NCI-H460 (cell line): ENCODE measurements around the gene PLD2. TPM values are rescaled to one million over a fixed set of nuclear protein-coding genes. Genes with fewer than 3 reads are reported as not detected.
A peak's percentile ranks its signal among the peaks of the same experiment; 100 is the strongest.

ENCODE experiments used
- DNase-seq: peaks from one replicate; pipeline ENCODE4 v3.0.0-alpha.2; 2016; ENCODE audit warnings: low read depth; ENCODE audit errors: extremely low read depth
- polyA plus RNA-seq: library from polyadenylated mRNA; depleted of rRNA; stranded (reverse); fragments of >200 nt; gene quantifications from 2 replicates; pipeline ENCODE4 v1.2.3, GENCODE V29; 2014; cell fraction: nucleus; rRNA removed
- total RNA-seq: library from RNA; depleted of rRNA; stranded (reverse); fragments of >200 nt; shearing (Covaris generic); gene quantifications from 2 replicates; pipeline ENCODE4 v1.2.3, GENCODE V29; 2014; rRNA removed

Gene PLD2, protein sequence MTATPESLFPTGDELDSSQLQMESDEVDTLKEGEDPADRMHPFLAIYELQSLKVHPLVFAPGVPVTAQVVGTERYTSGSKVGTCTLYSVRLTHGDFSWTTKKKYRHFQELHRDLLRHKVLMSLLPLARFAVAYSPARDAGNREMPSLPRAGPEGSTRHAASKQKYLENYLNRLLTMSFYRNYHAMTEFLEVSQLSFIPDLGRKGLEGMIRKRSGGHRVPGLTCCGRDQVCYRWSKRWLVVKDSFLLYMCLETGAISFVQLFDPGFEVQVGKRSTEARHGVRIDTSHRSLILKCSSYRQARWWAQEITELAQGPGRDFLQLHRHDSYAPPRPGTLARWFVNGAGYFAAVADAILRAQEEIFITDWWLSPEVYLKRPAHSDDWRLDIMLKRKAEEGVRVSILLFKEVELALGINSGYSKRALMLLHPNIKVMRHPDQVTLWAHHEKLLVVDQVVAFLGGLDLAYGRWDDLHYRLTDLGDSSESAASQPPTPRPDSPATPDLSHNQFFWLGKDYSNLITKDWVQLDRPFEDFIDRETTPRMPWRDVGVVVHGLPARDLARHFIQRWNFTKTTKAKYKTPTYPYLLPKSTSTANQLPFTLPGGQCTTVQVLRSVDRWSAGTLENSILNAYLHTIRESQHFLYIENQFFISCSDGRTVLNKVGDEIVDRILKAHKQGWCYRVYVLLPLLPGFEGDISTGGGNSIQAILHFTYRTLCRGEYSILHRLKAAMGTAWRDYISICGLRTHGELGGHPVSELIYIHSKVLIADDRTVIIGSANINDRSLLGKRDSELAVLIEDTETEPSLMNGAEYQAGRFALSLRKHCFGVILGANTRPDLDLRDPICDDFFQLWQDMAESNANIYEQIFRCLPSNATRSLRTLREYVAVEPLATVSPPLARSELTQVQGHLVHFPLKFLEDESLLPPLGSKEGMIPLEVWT
- 9.7 and 14.8 TPM in 2 replicates for total RNA-seq
- 14.3 and 47.4 TPM in 2 replicates for polyA plus RNA-seq

DNA sequence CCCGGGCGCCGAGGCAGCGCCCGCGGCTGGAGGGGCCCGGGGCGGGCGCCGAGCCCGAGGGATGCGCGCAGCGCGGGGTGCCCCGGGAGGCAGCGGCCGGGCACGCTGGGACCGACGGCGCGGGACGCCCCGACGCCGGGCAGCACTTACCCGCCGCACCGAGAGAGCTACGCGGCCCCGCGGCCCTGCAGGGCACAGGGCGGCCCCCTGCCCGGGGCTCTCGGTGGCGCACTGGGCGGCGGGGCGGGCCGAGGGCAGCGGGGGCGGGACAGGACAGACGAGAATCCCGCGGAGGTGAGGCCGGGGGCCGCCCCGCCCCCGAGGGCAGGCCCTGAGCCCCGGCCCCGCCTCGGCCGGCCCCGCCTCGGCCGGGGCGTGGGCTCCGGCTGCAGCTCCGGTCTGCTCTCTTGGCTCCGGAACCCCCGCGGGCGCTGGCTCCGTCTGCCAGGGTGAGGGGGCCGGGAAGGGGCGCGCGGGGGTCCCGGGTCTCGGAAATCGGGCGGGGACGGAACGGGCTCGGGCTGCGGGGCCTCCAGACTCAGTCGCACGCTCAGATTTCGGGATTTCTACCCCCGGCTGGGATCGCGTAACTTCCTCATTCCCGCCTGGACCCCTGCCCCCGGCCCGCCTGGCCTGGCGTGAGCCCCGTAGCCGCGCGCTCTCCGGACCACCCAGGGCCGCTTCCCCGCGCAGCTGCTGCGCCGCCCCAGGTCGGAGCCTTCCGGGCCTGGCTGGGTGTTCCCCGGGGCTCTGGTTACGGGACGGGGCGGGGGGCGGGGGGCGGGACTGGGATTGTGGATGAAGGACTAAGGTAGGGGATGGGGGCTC is at the start of gene PLD2:
Gene PLD2, plus strand, starts transcription at position 376 of the 828 bp plus-strand sequence. CDS start 621 bp downstream, outside the sequence.
- DNase-seq, result peak; percentile 84

GRCh38 chr17:4759776-4760236 is 47.1 kb upstream of the PLD2 start:
- DNase-seq, result peak; percentile 18

GRCh38 chr17:4764595-4764994 is 42.4 kb upstream of the PLD2 start:
- DNase-seq, result no peak

DNA sequence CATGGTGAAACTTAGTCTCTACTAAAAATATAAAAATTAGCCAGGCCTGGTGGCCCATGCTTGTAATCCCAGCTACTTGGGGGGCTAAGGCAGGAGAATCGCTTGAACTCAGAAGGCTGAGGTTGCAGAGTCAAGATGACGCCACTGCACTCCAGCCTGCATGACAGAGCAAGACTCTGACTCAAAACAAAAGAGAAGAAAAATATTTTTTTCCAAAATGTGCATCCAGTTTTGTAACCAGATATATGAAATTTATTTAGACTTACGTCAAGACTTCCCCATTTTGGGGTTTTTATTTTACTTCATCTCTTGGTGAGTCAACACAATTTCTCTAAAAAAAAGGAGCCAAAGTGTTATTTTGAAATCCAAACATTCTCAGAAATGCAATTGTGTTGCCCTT is 40.8 kb upstream of the PLD2 start:
- no peak for DNase-seq

DNA sequence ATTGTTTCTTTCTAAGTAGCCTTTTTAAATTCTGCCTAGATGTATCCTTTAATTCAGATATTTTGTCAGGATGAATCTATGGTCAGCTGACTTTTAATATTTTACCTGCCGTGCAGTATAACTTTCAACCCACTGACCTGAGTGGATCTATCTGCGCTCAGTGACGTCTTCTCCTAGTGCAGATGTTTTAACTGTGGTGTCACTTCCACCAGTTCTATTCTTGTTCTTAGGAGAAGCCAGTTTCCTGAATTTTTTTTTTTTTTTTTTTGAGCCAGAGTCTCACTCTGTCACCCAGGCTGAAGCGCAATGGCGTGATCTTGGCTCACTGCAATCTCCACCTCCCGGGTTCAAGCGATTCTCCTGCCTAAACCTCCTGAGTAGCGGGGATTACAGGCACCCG is 40.2 kb upstream of the PLD2 start:
- no peak for DNase-seq

DNA sequence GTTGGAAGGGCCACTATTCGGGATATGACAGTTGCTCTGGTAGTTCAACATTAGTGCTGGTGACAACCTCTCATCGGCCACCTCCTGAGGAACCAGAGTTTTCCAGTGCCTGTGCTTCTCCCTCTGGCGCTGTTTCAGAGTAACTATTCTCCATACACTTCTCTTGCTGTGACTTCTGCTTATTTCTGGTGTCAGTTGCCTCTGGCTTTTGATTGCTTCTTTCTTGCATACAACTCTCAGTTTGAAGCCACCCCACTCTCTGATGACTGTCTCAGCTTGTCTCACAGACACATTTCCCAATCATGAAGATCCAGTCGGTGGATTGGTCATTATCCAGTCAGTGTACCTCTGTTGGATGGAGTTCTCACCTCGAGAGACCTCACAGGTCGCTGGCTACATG is 38.7 kb upstream of the PLD2 start:
- DNase-seq, result no peak

DNA sequence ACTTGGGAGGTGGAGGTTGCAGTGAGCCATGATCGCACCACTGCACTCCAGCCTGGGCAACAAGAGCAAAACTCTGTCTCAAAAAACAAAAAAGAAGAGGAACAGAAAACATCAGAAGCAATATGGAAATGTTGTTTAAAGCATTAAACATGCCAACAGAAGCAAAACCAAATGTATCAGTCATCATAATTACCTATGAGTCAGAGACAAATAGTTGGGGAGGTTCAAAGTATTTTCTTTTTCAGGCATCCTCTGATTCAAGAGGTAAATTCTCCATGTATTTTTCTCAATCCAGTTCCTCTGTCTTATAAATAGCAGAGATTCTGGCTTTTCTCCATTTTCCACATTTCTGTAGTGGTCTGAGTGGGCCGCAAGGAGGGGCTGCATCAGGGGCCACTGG is 37.3 kb upstream of the PLD2 start:
- DNase-seq, result no peak

GRCh38 chr17:4771519-4772234 is 35.3 kb upstream of the PLD2 start, which contains the start of gene TM4SF5:
Gene TM4SF5 (plus strand): TSS chr17:4771886. CDS start chr17:4771923, 37 bp downstream.
- DNase-seq, result no peak

DNA sequence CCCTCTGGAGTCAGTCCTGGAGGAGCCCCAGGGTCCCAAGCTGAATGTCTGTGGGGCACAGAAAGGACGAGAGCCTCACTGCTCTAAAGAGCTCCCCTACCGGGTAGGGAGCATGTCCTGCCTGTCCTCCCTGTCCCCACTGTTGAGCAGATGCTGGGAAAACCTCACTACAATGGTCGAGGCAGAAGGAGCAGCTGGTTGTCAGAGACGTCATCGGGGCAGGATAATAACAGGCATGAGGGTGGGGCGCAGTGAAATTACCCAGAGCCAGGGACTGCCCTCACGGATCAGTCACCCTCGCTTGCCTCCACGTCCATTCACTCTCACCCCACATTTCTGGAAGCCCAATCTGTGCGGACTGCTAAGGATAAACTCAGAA is 34.7 kb upstream of the PLD2 start:
- DNase-seq, result no peak

DNA sequence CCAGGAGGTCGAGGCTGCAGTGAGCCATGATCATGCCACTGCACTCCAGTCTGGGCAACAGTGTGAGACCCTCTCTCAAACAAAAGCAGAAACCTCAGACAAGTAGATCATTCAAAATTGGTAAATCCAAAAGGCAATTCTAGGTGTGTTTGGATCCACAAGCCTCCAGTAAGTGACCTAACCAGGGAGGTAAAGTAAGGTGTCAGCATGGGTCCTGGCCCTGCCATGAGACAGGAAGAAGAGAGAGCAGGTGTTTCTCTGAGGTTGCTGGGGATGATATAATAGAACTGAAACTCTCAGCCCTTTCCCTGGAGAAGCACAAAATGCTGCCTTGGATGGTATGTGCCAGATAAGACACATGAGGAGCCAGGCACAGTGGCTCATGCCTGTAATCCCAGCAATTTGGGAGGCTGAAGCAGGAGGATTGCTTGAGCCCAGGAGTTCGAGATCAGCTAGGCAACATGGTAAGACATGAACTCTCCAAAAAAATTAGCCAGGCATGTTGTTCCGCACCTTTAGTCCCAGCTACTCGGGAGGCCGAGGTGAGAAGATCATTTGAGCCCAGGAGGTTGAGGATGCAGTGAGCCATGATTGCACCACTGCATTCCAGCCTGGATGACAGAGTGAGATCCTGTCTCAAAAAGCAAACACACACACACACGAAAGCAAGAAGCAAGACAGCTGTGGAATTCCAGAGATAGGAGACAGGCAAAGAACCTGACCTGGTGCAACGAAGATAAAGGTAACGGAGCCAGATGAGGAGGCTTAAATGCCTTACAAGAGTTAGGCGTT is 28.8 kb upstream of the PLD2 start:
- no peak for DNase-seq

DNA sequence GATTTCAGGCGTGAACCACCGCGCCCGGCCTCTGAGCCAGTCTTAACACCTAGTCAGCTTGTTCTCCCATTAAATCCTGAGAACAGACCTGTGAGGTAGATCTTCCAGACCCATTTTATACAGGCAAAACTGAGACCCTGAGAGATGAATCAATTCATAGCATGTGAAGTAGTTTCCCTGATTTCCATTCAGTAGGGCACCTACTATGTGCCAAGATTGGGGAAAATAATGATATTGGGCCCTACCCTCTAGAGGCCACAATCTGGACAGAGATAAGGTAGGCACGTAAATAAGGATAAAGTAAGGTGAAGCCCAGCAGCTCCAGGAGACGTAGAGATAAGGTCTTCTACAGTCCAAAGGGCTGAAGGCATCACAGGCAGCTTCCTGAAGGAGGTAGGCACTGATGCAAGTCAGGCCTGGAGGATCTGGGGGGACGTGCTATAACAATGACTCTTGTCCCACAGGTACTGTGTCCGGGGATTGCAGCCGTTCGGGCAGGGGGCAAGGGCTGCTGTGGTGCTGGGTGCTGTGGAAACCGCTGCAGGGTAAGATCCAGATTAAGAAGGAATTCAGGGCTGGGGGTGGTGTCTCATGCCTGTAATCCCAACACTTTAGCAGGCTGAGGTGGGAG is 26.5 kb upstream of the PLD2 start:
- no peak for DNase-seq

DNA sequence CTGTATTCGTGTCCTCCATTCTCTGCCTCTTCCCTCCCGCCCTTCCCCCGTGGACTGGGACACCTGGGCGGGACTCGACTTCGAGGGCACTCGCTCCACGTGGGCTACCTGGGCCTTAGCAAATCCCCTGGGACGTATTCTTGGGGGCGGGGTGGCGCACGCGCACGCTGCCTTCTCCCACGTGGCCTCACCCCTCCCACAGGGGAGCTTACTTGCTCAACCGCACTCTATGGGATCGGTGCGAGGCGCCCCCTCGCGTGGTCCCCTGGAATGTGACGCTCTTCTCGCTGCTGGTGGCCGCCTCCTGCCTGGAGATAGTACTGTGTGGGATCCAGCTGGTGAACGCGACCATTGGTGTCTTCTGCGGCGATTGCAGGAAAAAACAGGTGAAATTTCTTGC is 24.3 kb upstream of the PLD2 start:
- DNase-seq, result no peak

DNA sequence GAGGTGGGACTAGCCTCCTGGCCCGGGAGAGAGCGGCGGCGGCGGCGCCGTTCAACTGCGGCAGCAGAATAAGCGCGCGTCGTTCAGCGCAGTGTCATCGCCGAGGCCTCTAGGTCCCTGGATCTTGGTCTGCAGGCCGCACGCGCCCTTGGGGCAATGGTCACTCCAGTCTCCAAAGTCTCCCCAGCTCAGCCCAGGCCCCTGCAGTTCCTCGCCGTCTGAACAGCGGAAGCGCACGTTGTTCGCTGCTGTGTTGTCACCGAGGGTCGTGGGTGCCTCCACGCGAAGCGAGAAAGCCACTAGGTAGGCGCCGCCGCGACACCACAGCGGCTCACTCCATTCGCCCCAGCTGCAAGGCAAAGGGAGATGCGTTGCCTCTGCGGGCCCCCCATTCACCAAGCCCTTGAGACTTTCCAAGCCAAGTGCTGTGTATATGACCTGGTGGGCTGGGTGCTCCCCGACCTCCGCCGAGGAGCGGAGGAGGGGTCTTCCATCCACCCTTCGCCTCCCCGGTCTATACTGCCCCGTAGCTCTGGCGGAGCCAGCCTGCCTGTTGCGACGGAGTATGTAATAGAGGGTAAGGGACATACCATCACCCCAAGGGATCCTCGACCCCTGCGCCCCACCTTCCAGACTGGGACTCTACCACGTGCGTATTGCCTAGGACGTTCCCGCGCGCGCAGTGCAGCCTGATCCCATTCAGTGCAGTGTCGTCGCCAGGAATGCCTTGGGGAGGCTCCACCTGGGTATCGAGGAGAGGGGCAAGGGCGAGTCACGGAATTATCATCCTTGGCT is 21.4 kb upstream of the PLD2 start:
- no peak for DNase-seq

DNA sequence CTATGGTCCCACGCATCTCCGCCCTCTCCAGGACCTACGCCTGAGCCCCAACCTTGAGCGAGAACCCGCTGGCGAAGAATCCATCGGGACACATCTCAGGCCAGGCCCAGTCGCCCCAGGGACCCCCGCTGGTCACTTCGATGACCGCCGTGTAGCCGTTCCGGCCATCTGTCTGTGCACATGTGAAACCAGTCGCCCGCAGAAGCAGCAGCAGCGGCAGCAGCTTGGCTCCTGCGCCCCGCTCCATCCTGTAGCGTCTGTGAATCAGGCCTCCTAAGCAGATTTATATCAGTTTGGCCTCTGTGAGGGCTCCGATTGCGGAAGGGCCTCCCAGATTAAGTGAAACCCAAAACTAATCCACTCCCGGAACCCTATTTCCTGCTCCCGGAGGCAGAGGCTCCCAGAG is 20.8 kb upstream of the PLD2 start, which contains the start of gene VMO1:
Gene VMO1, minus strand, starts transcription at position 259 of the 406 bp plus-strand sequence. Its CDS starts 12 bp downstream, at position 247.
- no peak for DNase-seq

DNA sequence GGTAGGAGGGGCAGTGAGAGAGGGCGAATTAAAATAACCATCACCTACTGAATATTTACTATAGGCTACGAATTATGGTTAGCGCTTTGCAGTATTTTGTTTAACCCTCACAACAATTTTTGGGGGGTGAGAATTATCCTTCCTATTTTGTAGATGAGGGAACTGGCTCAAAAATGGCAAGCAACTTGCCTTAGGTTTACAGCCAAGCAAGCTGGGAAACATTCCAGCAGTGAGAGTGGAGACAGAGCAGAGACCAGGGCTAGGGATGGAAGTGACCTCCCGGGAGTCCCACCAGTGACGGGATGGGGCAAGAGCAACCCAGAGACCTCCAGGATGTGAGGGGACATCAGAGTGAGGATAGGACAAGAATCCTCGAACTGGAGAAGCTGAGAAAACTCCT is 20.4 kb upstream of the PLD2 start:
- DNase-seq, result no peak

- no peak for DNase-seq
Observed at GRCh38 chr17:4788159-4788806, 18.7 kb upstream of the PLD2 start.
